Activated T-helper 17 cell treated with anti-CD3 and anti-CD28 coated beads, Interleukin-2, amount 50 U/mL, for 72 hours (primary cell): ENCODE results near the gene FAAP100. TPM values are rescaled to one million over a fixed set of nuclear protein-coding genes. Genes with fewer than 3 reads are reported as not detected.
"Not testable (repeated sequence)": the region's sequence is repeated elsewhere in the genome, so short reads cannot be mapped to it uniquely, and the experiment has no call there.

Source experiments
- ATAC-seq: fragments of 150-1000 bp; cut with Tn5 transposase; replicated peaks from 2 replicates; pipeline ENCODE4 v1.10.0; 2021; ENCODE audit warnings: mild to moderate bottlenecking, moderate library complexity
- H3K27ac Mint-ChIP-seq: one replicate; pipeline ENCODE4 v1.8.0; 2022; ENCODE audit warnings: mixed read lengths
- H3K27me3 Mint-ChIP-seq: one replicate; pipeline ENCODE4 v1.8.0; 2022; ENCODE audit warnings: mixed read lengths
- H3K36me3 Mint-ChIP-seq: one replicate; pipeline ENCODE4 v1.8.0; 2022; ENCODE audit warnings: low read depth, mild to moderate bottlenecking, mixed read lengths
- H3K4me1 Mint-ChIP-seq: one replicate; pipeline ENCODE4 v1.8.0; 2022; ENCODE audit warnings: mixed read lengths
- H3K4me3 Mint-ChIP-seq: one replicate; pipeline ENCODE4 v1.8.0; 2022; ENCODE audit warnings: mild to moderate bottlenecking, mixed read lengths
- H3K9me3 Mint-ChIP-seq: one replicate; pipeline ENCODE4 v1.8.0; 2022; ENCODE audit warnings: mixed read lengths
- total RNA-seq, 2 donors: library from RNA; stranded (reverse); gene quantifications; one replicate each; pipeline ENCODE4 v1.2.3, GENCODE V29; 2022

Gene FAAP100
- 10 to 100 TPM; 26.9 to 38.6 TPM for total RNA-seq

GRCh38 chr17:81552244-81553017 is at the start of gene FAAP100:
Gene FAAP100, minus strand, starts transcription at chr17:81552353. Its CDS starts 23 bp downstream, at chr17:81552330.
- Mint-ChIP-seq H3K27ac (peak within 1 kb of the TSS; percentile 88), H3K27me3 (no peaks in the 10 kb centered on the region), H3K9me3 (no peaks in the 10 kb centered on the region), H3K36me3 (peaks cover 45% of the 10 kb centered on the region), H3K4me1 (peaks cover 15% of the 10 kb centered on the region), H3K4me3 (peak within 1 kb of the TSS; percentile 88)
- ATAC-seq: peak; percentile 63

- H3K27ac Mint-ChIP-seq: peak overlapping the region; percentile 14
- no peak overlapping the region for H3K4me3 Mint-ChIP-seq
- no peaks in the 10 kb centered on the region for H3K9me3 Mint-ChIP-seq
- H3K27me3 Mint-ChIP-seq: no peaks in the 10 kb centered on the region
- ATAC-seq: peak; percentile 92
- peaks cover 8% of the 10 kb centered on the region for H3K4me1 Mint-ChIP-seq
- peaks cover 95% of the 10 kb centered on the region for H3K36me3 Mint-ChIP-seq
These were observed 49.5 kb upstream of the FAAP100 start for GRCh38 chr17:81601525-81602120.

DNA sequence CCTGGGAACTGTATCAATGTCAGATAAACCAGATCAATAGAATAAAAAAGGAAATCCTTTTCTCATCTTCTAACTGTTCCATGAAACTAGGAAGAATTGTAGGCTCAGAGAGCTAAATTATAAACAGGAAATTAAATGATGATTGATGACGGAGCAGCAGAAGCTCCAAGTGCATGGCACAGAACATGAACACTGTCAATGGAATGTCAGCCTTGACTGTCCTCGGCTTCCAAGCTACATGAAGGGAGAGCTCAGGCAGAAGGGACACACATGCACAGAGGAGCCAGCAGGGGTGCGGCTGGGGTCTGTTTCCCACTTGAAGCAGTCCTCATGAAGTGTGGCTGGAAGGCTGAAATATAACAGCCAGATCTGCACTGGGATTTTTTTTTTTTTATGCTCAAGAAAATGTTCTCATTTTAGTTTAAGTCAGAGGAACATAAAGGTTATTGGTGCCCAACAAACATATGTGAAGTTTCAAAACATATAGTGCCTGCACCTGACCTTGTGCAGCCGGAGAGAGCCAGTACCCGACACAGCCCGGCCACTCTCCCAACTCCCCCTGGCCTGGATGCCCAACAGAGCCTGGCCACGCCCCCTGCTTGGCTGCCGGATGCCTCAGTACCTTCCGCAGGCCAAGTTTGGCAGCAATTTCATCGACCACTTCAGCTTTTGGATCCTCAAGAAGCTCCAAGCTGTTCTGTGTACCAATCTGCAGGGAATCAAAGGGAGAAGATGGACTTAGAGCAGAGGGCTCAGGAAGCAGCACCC is 47.8 kb upstream of the FAAP100 start:
- Mint-ChIP-seq H3K9me3 (no peaks in the 10 kb centered on the region), H3K4me1 (peaks cover 8% of the 10 kb centered on the region), H3K36me3 (peaks cover 98% of the 10 kb centered on the region), H3K27me3 (no peaks in the 10 kb centered on the region), H3K27ac (no peak overlapping the region), H3K4me3 (no peak overlapping the region)
- ATAC-seq: no peak

DNA sequence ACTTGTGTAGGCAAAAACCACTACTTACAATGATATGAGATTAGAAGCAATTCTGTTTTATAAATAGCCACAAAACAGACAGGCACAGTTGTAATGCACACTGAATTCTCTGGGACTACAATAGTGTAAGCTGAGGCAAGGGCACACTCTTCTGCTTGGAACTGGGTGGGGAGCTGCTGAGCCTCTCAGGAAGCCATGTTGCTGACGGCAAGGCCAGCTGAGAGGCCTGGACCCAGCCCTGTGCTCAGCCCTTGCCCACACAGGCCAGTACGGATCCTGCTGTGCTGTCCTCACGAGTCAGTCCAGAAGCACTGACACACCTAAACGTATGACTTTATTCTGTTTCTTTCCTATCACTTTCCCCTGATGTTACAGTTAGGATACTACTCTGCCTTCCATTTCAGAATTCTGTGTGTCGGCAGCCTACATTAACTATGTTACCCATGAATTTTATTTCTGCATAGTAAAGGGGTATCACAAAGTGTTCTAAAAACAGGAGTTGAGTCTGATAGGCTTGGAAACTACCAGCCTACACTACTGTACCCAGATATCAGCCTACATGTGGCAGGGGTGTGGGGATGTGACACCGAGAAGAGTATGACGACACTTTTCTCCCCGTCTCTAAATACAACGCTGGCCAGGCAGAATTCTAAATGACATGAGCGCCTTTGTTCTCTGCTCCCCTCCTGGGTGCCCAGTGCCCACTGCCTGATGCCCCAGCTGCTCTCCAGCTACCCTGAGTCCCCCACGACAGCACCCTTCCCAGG is 41.1 kb upstream of the FAAP100 start:
- Mint-ChIP-seq H3K9me3 (no peaks in the 10 kb centered on the region), H3K27me3 (no peaks in the 10 kb centered on the region), H3K36me3 (peaks cover 100% of the 10 kb centered on the region), H3K27ac (no peak overlapping the region), H3K4me3 (no peak overlapping the region), H3K4me1 (no peaks in the 10 kb centered on the region)
- no peak for ATAC-seq

GRCh38 chr17:81591971-81592370 is 39.8 kb upstream of the FAAP100 start:
- H3K36me3 Mint-ChIP-seq: peaks cover 99% of the 10 kb centered on the region
- no peaks in the 10 kb centered on the region for H3K4me1 Mint-ChIP-seq
- no peak overlapping the region for H3K27ac Mint-ChIP-seq
- no peaks in the 10 kb centered on the region for H3K9me3 Mint-ChIP-seq
- no peak for ATAC-seq
- H3K4me3 Mint-ChIP-seq: no peak overlapping the region
- H3K27me3 Mint-ChIP-seq: no peaks in the 10 kb centered on the region

DNA sequence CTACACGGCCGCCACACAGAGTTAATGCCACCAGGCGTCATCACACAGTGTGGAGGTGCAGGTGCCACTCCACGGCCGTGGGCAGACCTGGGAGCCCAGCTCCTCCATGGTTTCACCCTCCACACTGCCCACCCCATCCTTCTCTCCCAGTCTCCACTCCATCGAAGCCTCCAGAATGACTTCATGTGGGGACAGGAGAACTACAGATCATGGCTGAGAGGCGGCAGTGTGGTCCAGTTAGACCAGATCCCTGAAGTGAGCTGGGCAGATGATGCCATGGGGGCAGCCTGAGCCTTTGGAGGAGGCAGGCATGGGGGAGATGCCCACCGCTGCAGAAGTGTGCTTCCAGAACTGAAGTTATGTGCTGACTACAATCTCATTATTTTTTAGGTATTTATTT is 38.0 kb upstream of the FAAP100 start:
- Mint-ChIP-seq H3K9me3 (no peaks in the 10 kb centered on the region), H3K27me3 (no peaks in the 10 kb centered on the region), H3K4me3 (no peak overlapping the region), H3K4me1 (no peaks in the 10 kb centered on the region), H3K36me3 (peaks cover 99% of the 10 kb centered on the region), H3K27ac (no peak overlapping the region)
- ATAC-seq: no peak

DNA sequence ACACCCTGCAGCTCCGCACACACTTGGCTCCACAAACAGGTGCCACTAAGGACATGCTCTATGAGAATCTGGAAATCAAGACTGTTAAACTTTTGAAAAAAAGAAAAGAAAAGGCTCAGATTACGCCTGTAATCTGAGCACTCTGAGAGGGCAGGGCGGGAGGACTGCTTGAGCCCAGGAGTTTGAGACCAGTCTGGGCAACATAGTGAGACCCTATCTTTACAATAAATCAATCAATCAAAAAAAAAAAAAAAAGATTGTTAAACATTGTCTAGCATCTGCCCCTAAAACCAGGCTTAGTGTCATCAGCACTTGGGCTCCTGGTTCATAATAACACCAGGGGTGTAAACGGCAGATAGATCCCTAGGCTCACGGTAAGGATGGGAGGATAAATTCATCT is 37.5 kb upstream of the FAAP100 start:
- no peaks in the 10 kb centered on the region for H3K4me1 Mint-ChIP-seq
- H3K4me3 Mint-ChIP-seq: no peak overlapping the region
- no peaks in the 10 kb centered on the region for H3K27me3 Mint-ChIP-seq
- no peak overlapping the region for H3K27ac Mint-ChIP-seq
- peaks cover 99% of the 10 kb centered on the region for H3K36me3 Mint-ChIP-seq
- H3K9me3 Mint-ChIP-seq: no peaks in the 10 kb centered on the region
- no peak for ATAC-seq

DNA sequence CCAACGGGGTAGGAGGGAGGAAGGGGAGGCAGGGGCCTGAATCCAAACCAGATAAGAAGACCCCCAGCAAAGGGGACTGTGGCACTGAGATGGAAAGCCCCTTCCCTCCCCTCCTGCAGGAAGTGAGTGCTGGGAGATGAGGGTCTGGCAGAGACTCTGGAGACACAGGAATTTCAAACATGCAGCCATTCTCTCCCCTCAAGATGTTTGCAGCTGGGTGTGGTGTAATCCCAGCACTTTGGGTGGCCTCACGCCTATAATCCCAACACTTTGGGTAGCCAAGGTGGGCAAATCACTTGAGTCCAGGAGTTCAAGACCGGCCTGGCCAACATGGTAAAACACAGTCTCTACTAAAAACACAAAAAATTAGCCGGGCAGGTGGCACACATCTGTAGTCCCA is 33.9 kb upstream of the FAAP100 start:
- H3K27me3 Mint-ChIP-seq: no peaks in the 10 kb centered on the region
- H3K9me3 Mint-ChIP-seq: no peaks in the 10 kb centered on the region
- no peak overlapping the region for H3K27ac Mint-ChIP-seq
- ATAC-seq: no peak
- H3K4me1 Mint-ChIP-seq: no peaks in the 10 kb centered on the region
- no peak overlapping the region for H3K4me3 Mint-ChIP-seq
- peaks cover 99% of the 10 kb centered on the region for H3K36me3 Mint-ChIP-seq

DNA sequence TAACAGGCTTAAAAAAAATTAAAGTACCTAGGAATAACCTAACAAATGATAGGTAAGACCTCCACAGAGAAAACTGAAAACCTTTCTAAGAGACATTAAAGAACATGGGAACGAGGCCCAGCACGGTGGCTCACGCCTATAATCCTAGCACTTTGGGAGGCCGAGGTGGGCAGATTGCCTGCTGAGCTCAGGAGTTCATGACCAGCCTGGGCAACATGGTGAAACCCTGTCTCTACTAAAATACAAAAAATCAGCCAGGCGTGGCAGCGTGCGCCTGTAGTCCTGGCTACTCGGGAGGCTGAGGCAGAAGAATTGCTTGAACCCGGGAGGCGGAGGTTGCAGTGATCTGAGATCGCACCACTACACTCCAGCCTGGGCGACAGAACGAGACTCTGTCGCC is 32.6 kb upstream of the FAAP100 start:
- H3K4me3 Mint-ChIP-seq, H3K27ac Mint-ChIP-seq, H3K27me3 Mint-ChIP-seq, H3K4me1 Mint-ChIP-seq, H3K9me3 Mint-ChIP-seq, ATAC-seq: not testable (repeated sequence)
- H3K36me3 Mint-ChIP-seq: peaks cover 98% of the 10 kb centered on the region

DNA sequence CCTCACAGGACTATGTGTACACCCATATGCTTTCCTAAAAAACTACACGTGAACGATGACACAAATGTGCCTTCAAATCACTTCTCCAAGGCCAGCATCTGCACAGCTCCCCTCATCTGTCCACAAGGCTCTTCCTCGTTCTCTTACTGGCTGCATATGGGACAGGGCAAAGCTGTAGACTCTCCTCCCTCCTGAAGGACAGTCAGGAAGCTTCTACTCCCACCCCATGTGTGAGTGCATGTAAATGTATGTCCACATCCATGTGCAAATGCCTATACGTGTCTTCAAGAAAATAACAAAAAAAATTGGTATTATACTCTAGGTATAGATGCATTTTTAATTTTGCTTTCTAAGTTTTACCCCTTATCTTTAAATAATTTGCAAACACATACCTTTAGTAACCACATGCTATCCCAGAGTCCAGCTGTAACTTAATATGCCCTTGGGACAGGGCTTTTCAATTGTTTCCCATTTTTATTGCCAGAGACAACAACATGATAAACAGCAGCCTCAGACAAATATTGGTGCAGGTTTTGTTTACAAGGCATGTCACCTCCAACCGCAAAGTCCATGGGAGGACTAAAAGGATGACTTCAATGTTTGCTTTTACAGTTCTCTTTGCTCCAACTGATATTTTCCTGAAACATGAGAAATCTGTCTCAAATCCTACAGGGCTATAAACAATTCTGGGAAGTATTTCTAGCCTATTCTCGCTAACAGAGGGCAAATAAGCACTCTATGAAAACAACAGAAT is 31.6 kb upstream of the FAAP100 start:
- Mint-ChIP-seq H3K4me1 (peaks cover 14% of the 10 kb centered on the region), H3K27ac (no peak overlapping the region), H3K4me3 (no peak overlapping the region), H3K27me3 (no peaks in the 10 kb centered on the region), H3K9me3 (no peaks in the 10 kb centered on the region), H3K36me3 (peaks cover 94% of the 10 kb centered on the region)
- ATAC-seq: no peak

DNA sequence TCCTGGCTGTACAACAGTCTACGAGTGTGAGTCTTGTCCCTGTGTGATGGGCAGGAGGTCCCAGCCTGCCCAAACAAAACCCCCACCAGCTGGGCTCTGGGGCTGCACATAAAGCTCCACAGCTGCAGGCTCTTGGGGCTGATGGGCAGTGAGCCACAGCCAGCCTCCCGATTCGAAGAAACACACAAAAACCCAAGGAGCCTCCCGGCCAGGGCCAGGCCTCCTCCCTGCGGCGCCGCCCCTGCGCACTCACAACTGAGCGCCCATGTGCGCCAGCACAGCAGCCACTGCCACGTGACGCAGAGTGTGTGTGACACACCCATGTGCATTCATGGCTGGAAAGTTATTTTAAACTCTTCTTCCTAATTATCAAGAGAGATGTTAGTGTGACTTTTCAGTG is 30.6 kb upstream of the FAAP100 start:
- no peaks in the 10 kb centered on the region for H3K9me3 Mint-ChIP-seq
- H3K4me3 Mint-ChIP-seq: no peak overlapping the region
- no peaks in the 10 kb centered on the region for H3K27me3 Mint-ChIP-seq
- peaks cover 15% of the 10 kb centered on the region for H3K4me1 Mint-ChIP-seq
- H3K27ac Mint-ChIP-seq: no peak overlapping the region
- H3K36me3 Mint-ChIP-seq: peaks cover 94% of the 10 kb centered on the region
- no peak for ATAC-seq

- peak; percentile 44 for ATAC-seq
- no peaks in the 10 kb centered on the region for H3K9me3 Mint-ChIP-seq
- peaks cover 94% of the 10 kb centered on the region for H3K36me3 Mint-ChIP-seq
- no peak overlapping the region for H3K4me3 Mint-ChIP-seq
- H3K27ac Mint-ChIP-seq: no peak overlapping the region
- H3K27me3 Mint-ChIP-seq: no peaks in the 10 kb centered on the region
- peaks cover 20% of the 10 kb centered on the region for H3K4me1 Mint-ChIP-seq
These were observed 30.2 kb upstream of the FAAP100 start for GRCh38 chr17:81582341-81582740.

GRCh38 chr17:81581758-81582157 is 29.6 kb upstream of the FAAP100 start:
- Mint-ChIP-seq H3K27me3 (no peaks in the 10 kb centered on the region), H3K36me3 (peaks cover 93% of the 10 kb centered on the region), H3K4me3 (no peak overlapping the region), H3K4me1 (peaks cover 21% of the 10 kb centered on the region), H3K9me3 (no peaks in the 10 kb centered on the region), H3K27ac (no peak overlapping the region)
- no peak for ATAC-seq

GRCh38 chr17:81580481-81580880 is 28.3 kb upstream of the FAAP100 start:
- peaks cover 91% of the 10 kb centered on the region for H3K36me3 Mint-ChIP-seq
- peaks cover 21% of the 10 kb centered on the region for H3K4me1 Mint-ChIP-seq
- H3K27me3 Mint-ChIP-seq: no peaks in the 10 kb centered on the region
- H3K27ac Mint-ChIP-seq: peak overlapping the region; percentile 77
- no peak for ATAC-seq
- H3K9me3 Mint-ChIP-seq: no peaks in the 10 kb centered on the region
- H3K4me3 Mint-ChIP-seq: no peak overlapping the region
